Nephron (organoid): Measurements from ENCODE around the gene SHD.

ENCODE experiments used
- H3K27ac Mint-ChIP-seq, 3 experiments: 2 replicates each; pipeline ENCODE4 v1.8.0; 2020; ENCODE audit warnings: mixed read lengths in 3 of 3, mild to moderate bottlenecking in 2 of 3, moderate library complexity in 1 of 3
- H3K27me3 Mint-ChIP-seq: 2 replicates; pipeline ENCODE4 v1.8.0; 2021; ENCODE audit warnings: low read depth, mild to moderate bottlenecking, moderate library complexity, mixed read lengths
- H3K36me3 Mint-ChIP-seq: 2 replicates; pipeline ENCODE4 v1.8.0; 2020; ENCODE audit warnings: low read depth, mixed read lengths
- H3K4me1 Mint-ChIP-seq: 2 replicates; pipeline ENCODE4 v1.8.0; 2020; ENCODE audit warnings: mixed read lengths
- H3K4me3 Mint-ChIP-seq, 3 experiments: 2 replicates each; pipeline ENCODE4 v1.8.0; 2020; ENCODE audit warnings: mild to moderate bottlenecking in 3 of 3, mixed read lengths in 3 of 3, moderate library complexity in 2 of 3
- H3K9me3 Mint-ChIP-seq: 2 replicates; pipeline ENCODE4 v1.8.0; 2020; ENCODE audit warnings: mixed read lengths
- TF ChIP-seq, protein P1 (sequence below), 3 experiments: fragments of 200-600 bp; sonication (generic); IDR thresholded peaks; one replicate each; pipeline ENCODE4 v1.5.0; 2021; ENCODE audit warnings: antibody characterized with exemption in 3 of 3; ENCODE audit not compliant: unreplicated experiment in 3 of 3

The SHD gene

GRCh38 chr19:4322942-4323665, 44.0 kb downstream of the SHD start:
- Mint-ChIP-seq H3K36me3 (peaks cover 29% of the 10 kb centered on the region), H3K9me3 (peaks cover 23% of the 10 kb centered on the region), H3K27me3 (peaks cover 13% of the 10 kb centered on the region), H3K4me3 (no peak overlapping the region), H3K27ac (no peak overlapping the region), H3K4me1 (peaks cover 10% of the 10 kb centered on the region)
- TF ChIP-seq, protein P1, sequence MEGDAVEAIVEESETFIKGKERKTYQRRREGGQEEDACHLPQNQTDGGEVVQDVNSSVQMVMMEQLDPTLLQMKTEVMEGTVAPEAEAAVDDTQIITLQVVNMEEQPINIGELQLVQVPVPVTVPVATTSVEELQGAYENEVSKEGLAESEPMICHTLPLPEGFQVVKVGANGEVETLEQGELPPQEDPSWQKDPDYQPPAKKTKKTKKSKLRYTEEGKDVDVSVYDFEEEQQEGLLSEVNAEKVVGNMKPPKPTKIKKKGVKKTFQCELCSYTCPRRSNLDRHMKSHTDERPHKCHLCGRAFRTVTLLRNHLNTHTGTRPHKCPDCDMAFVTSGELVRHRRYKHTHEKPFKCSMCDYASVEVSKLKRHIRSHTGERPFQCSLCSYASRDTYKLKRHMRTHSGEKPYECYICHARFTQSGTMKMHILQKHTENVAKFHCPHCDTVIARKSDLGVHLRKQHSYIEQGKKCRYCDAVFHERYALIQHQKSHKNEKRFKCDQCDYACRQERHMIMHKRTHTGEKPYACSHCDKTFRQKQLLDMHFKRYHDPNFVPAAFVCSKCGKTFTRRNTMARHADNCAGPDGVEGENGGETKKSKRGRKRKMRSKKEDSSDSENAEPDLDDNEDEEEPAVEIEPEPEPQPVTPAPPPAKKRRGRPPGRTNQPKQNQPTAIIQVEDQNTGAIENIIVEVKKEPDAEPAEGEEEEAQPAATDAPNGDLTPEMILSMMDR (IDR thresholded peaks at IDR 0.05; ENCODE audit: unreplicated experiment in 3 of 3) = no peak

GRCh38 chr19:4323692-4324091, 44.6 kb downstream of the SHD start:
- Mint-ChIP-seq H3K9me3 (peaks cover 23% of the 10 kb centered on the region), H3K4me3 (no peak overlapping the region), H3K36me3 (peaks cover 23% of the 10 kb centered on the region), H3K4me1 (peaks cover 10% of the 10 kb centered on the region), H3K27ac (no peak overlapping the region), H3K27me3 (peaks cover 13% of the 10 kb centered on the region)
- TF ChIP-seq, protein P1 (IDR thresholded peaks at IDR 0.05; ENCODE audit: unreplicated experiment in 3 of 3) = no peak

DNA sequence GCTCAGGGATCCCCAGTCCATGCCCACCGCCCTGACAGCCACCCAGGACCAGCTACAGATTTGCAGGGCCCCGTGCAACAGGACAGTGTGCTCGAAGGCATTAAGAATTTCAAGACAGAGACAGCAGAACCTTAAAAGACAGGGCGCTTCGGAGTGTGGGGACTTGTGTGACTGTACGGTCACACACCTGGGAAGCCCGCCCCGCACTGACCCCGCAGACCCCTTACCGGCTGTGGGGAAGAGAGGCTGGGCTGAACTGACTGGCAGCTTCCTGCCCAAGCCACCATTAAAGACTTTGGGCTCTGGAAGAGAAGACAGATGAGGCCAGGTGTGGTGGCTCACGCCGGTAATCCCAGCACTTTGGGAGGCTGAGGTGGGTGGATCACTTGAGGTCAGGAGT, 45.2 kb downstream of the SHD start:
- Mint-ChIP-seq H3K27ac (no peak overlapping the region), H3K9me3 (peaks cover 21% of the 10 kb centered on the region), H3K4me1 (peaks cover 10% of the 10 kb centered on the region), H3K4me3 (no peak overlapping the region), H3K36me3 (peaks cover 19% of the 10 kb centered on the region), H3K27me3 (peaks cover 13% of the 10 kb centered on the region)
- TF ChIP-seq, protein P1 (IDR thresholded peaks at IDR 0.05; ENCODE audit: unreplicated experiment in 3 of 3) = no peak

- H3K27me3 Mint-ChIP-seq = peaks cover 13% of the 10 kb centered on the region
- H3K4me3 Mint-ChIP-seq = peak overlapping the region; percentile 63 to 72 (median 68)
- TF ChIP-seq, protein P1 (IDR thresholded peaks at IDR 0.05; ENCODE audit: unreplicated experiment in 3 of 3) = no peak
- peak overlapping the region in 1 of 3 experiments; percentile 20 for H3K27ac Mint-ChIP-seq
- H3K36me3 Mint-ChIP-seq = peaks cover 3% of the 10 kb centered on the region
- peaks cover 3% of the 10 kb centered on the region for H3K9me3 Mint-ChIP-seq
- H3K4me1 Mint-ChIP-seq = peaks cover 10% of the 10 kb centered on the region
Observed at GRCh38 chr19:4326215-4326836, 47.3 kb downstream of the SHD start.

- TF ChIP-seq, protein P1 (IDR thresholded peaks at IDR 0.05; ENCODE audit: unreplicated experiment in 3 of 3) = no peak
- peaks cover 3% of the 10 kb centered on the region for H3K36me3 Mint-ChIP-seq
- H3K27me3 Mint-ChIP-seq = peaks cover 13% of the 10 kb centered on the region
Observed at GRCh38 chr19:4326837-4327251, 47.8 kb downstream of the SHD start.

More at GRCh38 chr19:4326837-4327251, 47.8 kb downstream of the SHD start:
- Mint-ChIP-seq H3K4me3 (peak overlapping the region; percentile 82 to 88 (median 84)), H3K9me3 (no peaks in the 10 kb centered on the region), H3K4me1 (peaks cover 10% of the 10 kb centered on the region), H3K27ac (peak overlapping the region in 2 of 3 experiments; percentile 54 to 61)
